ENCODE results near the gene MMRN2.
"Not testable (repeated sequence)": the region's sequence is repeated elsewhere in the genome, so short reads cannot be mapped to it uniquely, and the experiment has no call there.

- TF ChIP-seq, protein P1, sequence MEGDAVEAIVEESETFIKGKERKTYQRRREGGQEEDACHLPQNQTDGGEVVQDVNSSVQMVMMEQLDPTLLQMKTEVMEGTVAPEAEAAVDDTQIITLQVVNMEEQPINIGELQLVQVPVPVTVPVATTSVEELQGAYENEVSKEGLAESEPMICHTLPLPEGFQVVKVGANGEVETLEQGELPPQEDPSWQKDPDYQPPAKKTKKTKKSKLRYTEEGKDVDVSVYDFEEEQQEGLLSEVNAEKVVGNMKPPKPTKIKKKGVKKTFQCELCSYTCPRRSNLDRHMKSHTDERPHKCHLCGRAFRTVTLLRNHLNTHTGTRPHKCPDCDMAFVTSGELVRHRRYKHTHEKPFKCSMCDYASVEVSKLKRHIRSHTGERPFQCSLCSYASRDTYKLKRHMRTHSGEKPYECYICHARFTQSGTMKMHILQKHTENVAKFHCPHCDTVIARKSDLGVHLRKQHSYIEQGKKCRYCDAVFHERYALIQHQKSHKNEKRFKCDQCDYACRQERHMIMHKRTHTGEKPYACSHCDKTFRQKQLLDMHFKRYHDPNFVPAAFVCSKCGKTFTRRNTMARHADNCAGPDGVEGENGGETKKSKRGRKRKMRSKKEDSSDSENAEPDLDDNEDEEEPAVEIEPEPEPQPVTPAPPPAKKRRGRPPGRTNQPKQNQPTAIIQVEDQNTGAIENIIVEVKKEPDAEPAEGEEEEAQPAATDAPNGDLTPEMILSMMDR (IDR thresholded peaks at IDR 0.05), result not testable (repeated sequence)
- not testable (repeated sequence) for TF ChIP-seq EZH2phosphoT487 (IDR thresholded peaks at IDR 0.05; ENCODE audit: borderline replicate concordance, low read depth)
Measured at GRCh38 chr10:86981020-86981419, 23.6 kb upstream of the MMRN2 start.
